ENCODE results near the gene PROM1. TPM values are rescaled to one million over a fixed set of nuclear protein-coding genes. Genes with fewer than 3 reads are reported as not detected.

The PROM1 gene
- total RNA-seq, 1 donor from 2014 or later, result 55.9 TPM

DNA sequence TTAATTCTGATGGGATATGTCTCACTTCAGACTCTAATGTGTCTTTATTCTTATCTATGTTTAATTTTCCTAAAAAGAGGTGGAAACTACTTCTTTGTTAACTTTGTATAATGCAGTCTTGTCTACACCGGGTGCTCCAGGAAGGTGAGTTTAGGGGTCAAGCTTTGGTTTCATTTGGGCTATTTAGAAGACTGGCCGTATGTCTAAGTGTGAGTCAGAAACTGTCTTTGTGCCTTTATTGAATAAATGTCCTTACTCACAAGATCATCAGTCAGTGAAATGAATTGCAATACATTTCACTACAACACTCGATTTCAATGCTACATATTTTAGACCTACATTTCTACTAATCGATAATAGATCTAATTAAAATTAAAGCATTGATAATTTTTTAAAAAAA, 56.2 kb downstream of the PROM1 start:
- Histone ChIP-seq H2AFZ (replicated peaks) (no peak overlapping the region), H4K20me1 (ENCODE audit: low read depth) (no peaks in the 10 kb centered on the region), H3K4me1 (peaks cover 26% of the 10 kb centered on the region), H3K4me2 (no peak overlapping the region), H3K9me3 (ENCODE audit: low read depth) (no peaks in the 10 kb centered on the region), H3K9ac (no peak overlapping the region), H3K27me3 (no peaks in the 10 kb centered on the region), H3K4me3 (no peak overlapping the region), H3K79me2 (ENCODE audit: low read depth) (no peaks in the 10 kb centered on the region), H3K36me3 (no peaks in the 10 kb centered on the region), H3K27ac (no peak overlapping the region), H3F3A (ENCODE audit: low read depth) (peaks cover 9% of the 10 kb centered on the region)
- Mint-ChIP-seq H3K36me3 (peaks cover 15% of the 10 kb centered on the region), H3K27ac (no peak overlapping the region), H3K4me3 (no peak overlapping the region), H3K27me3 (ENCODE audit: insufficient read depth, low read depth) (peaks cover 3% of the 10 kb centered on the region), H3K9me3 (no peaks in the 10 kb centered on the region), H3K4me1 (peaks cover 11% of the 10 kb centered on the region)
- TF ChIP-seq EZH2 (IDR thresholded peaks at IDR 0.05) (no peak), EZH2phosphoT487 (IDR thresholded peaks at IDR 0.05) (no peak)
- TF ChIP-seq, protein P1, sequence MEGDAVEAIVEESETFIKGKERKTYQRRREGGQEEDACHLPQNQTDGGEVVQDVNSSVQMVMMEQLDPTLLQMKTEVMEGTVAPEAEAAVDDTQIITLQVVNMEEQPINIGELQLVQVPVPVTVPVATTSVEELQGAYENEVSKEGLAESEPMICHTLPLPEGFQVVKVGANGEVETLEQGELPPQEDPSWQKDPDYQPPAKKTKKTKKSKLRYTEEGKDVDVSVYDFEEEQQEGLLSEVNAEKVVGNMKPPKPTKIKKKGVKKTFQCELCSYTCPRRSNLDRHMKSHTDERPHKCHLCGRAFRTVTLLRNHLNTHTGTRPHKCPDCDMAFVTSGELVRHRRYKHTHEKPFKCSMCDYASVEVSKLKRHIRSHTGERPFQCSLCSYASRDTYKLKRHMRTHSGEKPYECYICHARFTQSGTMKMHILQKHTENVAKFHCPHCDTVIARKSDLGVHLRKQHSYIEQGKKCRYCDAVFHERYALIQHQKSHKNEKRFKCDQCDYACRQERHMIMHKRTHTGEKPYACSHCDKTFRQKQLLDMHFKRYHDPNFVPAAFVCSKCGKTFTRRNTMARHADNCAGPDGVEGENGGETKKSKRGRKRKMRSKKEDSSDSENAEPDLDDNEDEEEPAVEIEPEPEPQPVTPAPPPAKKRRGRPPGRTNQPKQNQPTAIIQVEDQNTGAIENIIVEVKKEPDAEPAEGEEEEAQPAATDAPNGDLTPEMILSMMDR (IDR thresholded peaks at IDR 0.05), result no peak
- DNase-seq (ENCODE audit: low spot score), result no peak

DNA sequence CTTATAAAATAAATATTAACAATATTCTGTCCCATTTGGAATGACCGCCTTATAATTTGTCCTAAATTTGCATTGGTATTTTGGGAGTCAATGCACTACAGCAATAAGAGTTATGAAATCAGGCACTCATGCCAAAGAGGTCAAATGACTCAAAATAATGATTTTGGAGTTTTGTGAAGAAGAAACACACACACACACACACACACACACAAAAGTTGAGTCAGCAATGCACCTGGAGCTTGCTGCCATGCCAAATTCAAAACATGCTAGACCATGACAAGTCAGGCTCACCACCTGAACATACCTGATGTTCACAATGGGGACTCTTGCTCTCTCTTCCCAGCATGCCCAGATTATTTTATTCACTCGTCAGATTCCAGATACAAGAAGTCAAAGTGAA, 56.7 kb downstream of the PROM1 start:
- Mint-ChIP-seq H3K27me3 (ENCODE audit: insufficient read depth, low read depth) (peaks cover 3% of the 10 kb centered on the region), H3K27ac (no peak overlapping the region), H3K9me3 (no peaks in the 10 kb centered on the region), H3K4me1 (peaks cover 11% of the 10 kb centered on the region), H3K36me3 (peaks cover 15% of the 10 kb centered on the region), H3K4me3 (no peak overlapping the region)
- Histone ChIP-seq H3K9ac (no peak overlapping the region), H3K4me2 (no peak overlapping the region), H2AFZ (replicated peaks) (no peak overlapping the region), H3K9me3 (ENCODE audit: low read depth) (no peaks in the 10 kb centered on the region), H3K36me3 (no peaks in the 10 kb centered on the region), H3K27me3 (no peaks in the 10 kb centered on the region), H3F3A (ENCODE audit: low read depth) (peaks cover 4% of the 10 kb centered on the region), H3K27ac (no peak overlapping the region), H4K20me1 (ENCODE audit: low read depth) (no peaks in the 10 kb centered on the region), H3K79me2 (ENCODE audit: low read depth) (no peaks in the 10 kb centered on the region), H3K4me1 (peaks cover 20% of the 10 kb centered on the region), H3K4me3 (no peak overlapping the region)
- TF ChIP-seq EZH2 (IDR thresholded peaks at IDR 0.05), result no peak
- no peak for DNase-seq (ENCODE audit: low spot score)

DNA sequence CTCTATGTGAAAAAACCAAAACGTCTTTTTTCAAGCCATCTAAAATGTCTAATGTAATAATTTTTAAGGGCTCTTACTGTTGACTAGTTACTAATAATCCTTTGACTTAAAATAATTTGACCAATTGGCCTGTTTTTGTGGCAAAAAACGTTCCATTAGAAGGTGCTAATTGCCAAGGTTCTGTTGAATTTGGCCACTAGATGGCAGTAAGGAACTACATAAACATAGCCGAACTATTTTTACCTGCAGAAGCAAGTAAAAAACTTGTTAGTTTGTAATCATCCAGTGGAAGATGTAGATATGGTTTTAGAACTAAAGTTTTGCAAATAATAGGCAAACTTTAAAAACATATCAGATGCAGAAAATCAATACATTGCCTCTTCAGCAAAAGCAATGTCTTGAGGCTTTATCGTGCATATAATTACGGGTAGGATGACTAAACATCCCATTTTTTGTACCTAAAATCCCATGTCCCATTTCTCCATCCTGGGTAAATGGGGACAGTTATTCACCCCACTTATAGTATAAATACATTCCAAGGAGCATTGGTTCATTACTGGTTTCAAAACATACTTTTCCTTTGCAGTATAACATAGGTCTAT, 57.6 kb downstream of the PROM1 start:
- Histone ChIP-seq H3K9me3 (ENCODE audit: low read depth) (no peaks in the 10 kb centered on the region), H3K27ac (no peak overlapping the region), H3K79me2 (ENCODE audit: low read depth) (no peaks in the 10 kb centered on the region), H3K4me3 (no peak overlapping the region), H3K36me3 (no peaks in the 10 kb centered on the region), H3K27me3 (no peaks in the 10 kb centered on the region), H3K4me2 (no peak overlapping the region), H2AFZ (replicated peaks) (no peak overlapping the region), H3F3A (ENCODE audit: low read depth) (no peaks in the 10 kb centered on the region), H3K4me1 (peaks cover 12% of the 10 kb centered on the region), H4K20me1 (ENCODE audit: low read depth) (no peaks in the 10 kb centered on the region), H3K9ac (no peak overlapping the region)
- no peak overlapping the region for H3K4me3 Mint-ChIP-seq
- no peaks in the 10 kb centered on the region for H3K9me3 Mint-ChIP-seq
- peak; percentile 79 for DNase-seq (ENCODE audit: low spot score)
- no peak overlapping the region for H3K27ac Mint-ChIP-seq
- peaks cover 15% of the 10 kb centered on the region for H3K36me3 Mint-ChIP-seq
- peaks cover 3% of the 10 kb centered on the region for H3K27me3 Mint-ChIP-seq (ENCODE audit: insufficient read depth, low read depth)
- peaks cover 11% of the 10 kb centered on the region for H3K4me1 Mint-ChIP-seq
- TF ChIP-seq, protein P1 (IDR thresholded peaks at IDR 0.05), result peak; percentile 98
- no peak for TF ChIP-seq EZH2phosphoT487 (IDR thresholded peaks at IDR 0.05)

DNA sequence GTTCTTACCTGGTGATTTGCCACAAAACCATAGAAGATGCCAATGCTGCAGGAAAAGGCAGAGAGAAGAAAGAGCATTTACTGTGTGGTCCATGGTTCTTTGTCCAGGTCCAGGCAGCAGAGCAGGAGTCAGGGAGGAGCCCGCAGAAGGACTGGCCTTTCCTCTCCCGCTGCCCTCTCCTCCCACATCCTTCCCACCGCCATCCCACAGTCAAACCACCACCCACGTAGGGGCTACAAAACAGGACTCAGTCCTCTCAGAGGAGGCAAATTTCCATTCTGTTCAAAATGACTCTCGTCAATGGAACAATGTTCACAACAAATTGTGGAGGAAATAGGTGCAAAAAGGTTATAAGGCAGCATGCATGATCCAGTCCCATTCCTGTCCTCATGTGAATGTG, 58.6 kb downstream of the PROM1 start:
- Histone ChIP-seq H3K9ac (no peak overlapping the region), H3K27ac (no peak overlapping the region), H3K27me3 (no peaks in the 10 kb centered on the region), H3K9me3 (ENCODE audit: low read depth) (no peaks in the 10 kb centered on the region), H3K36me3 (no peaks in the 10 kb centered on the region), H3K4me2 (no peak overlapping the region), H3F3A (ENCODE audit: low read depth) (no peaks in the 10 kb centered on the region), H3K4me3 (no peak overlapping the region), H3K4me1 (peaks cover 12% of the 10 kb centered on the region), H3K79me2 (ENCODE audit: low read depth) (no peaks in the 10 kb centered on the region), H2AFZ (replicated peaks) (no peak overlapping the region), H4K20me1 (ENCODE audit: low read depth) (no peaks in the 10 kb centered on the region)
- DNase-seq (ENCODE audit: low spot score), result no peak
- H3K27me3 Mint-ChIP-seq (ENCODE audit: insufficient read depth, low read depth), result peaks cover 3% of the 10 kb centered on the region
- no peak overlapping the region for H3K27ac Mint-ChIP-seq
- H3K9me3 Mint-ChIP-seq, result no peaks in the 10 kb centered on the region
- peaks cover 18% of the 10 kb centered on the region for H3K36me3 Mint-ChIP-seq
- no peak overlapping the region for H3K4me3 Mint-ChIP-seq
- peaks cover 11% of the 10 kb centered on the region for H3K4me1 Mint-ChIP-seq
- TF ChIP-seq EZH2 (IDR thresholded peaks at IDR 0.05), result no peak
- TF ChIP-seq, protein P1 (IDR thresholded peaks at IDR 0.05), result no peak
- TF ChIP-seq EZH2phosphoT487 (IDR thresholded peaks at IDR 0.05), result no peak

Data from neural progenitor cell (in vitro differentiated cells).